ENCODE data around the gene ATP11A. TPM values are rescaled to one million over a fixed set of nuclear protein-coding genes. Genes with fewer than 3 reads are reported as not detected.

ATP11A gene
- total RNA-seq, 1 donor from 2014 or later, result 11.5 TPM

GRCh38 chr13:112846411-112847115 is 156.7 kb downstream of the ATP11A start:
- Histone ChIP-seq H3K9me3 (ENCODE audit: control insufficient read depth in 3 of 3, low read length in 3 of 3) (peaks cover 0 to 3% (median 0%) of the 10 kb centered on the region in 3 donors), H3K4me1 (ENCODE audit: control insufficient read depth in 3 of 3, insufficient read depth in 3 of 3, low read length in 3 of 3) (peaks cover 0 to 4% (median 2%) of the 10 kb centered on the region in 3 donors), H3K27me3 (ENCODE audit: control insufficient read depth in 3 of 3, insufficient read depth in 3 of 3, low read length in 3 of 3) (no peaks in the 10 kb centered on the region), H3K27ac (ENCODE audit: low read depth, low read length) (no peak overlapping the region), H3K9ac (ENCODE audit: low read depth in 1 of 3, low read length in 3 of 3) (no peak overlapping the region), H3K4me3 (ENCODE audit: low read length in 3 of 3) (no peak overlapping the region), H3K36me3 (ENCODE audit: control insufficient read depth in 3 of 3, insufficient read depth in 3 of 3, low read length in 3 of 3) (peaks cover 19 to 37% (median 21%) of the 10 kb centered on the region in 3 donors)

- Histone ChIP-seq H3K27me3 (ENCODE audit: control insufficient read depth in 3 of 3, insufficient read depth in 3 of 3, low read length in 3 of 3) (no peaks in the 10 kb centered on the region), H3K4me3 (ENCODE audit: low read length in 3 of 3) (no peak overlapping the region), H3K9me3 (ENCODE audit: control insufficient read depth in 3 of 3, low read length in 3 of 3) (peaks cover 0 to 3% (median 0%) of the 10 kb centered on the region in 3 donors), H3K27ac (ENCODE audit: low read depth, low read length) (no peak overlapping the region), H3K36me3 (ENCODE audit: control insufficient read depth in 3 of 3, insufficient read depth in 3 of 3, low read length in 3 of 3) (peaks cover 15 to 32% (median 19%) of the 10 kb centered on the region in 3 donors), H3K4me1 (ENCODE audit: control insufficient read depth in 3 of 3, insufficient read depth in 3 of 3, low read length in 3 of 3) (no peaks in the 10 kb centered on the region), H3K9ac (ENCODE audit: low read depth in 1 of 3, low read length in 3 of 3) (no peak overlapping the region)
These were observed 159.7 kb downstream of the ATP11A start for GRCh38 chr13:112849500-112849899.

- Histone ChIP-seq H3K9ac (ENCODE audit: low read depth in 1 of 3, low read length in 3 of 3) (no peak overlapping the region), H3K27me3 (ENCODE audit: control insufficient read depth in 3 of 3, insufficient read depth in 3 of 3, low read length in 3 of 3) (no peaks in the 10 kb centered on the region), H3K4me1 (ENCODE audit: control insufficient read depth in 3 of 3, insufficient read depth in 3 of 3, low read length in 3 of 3) (no peaks in the 10 kb centered on the region), H3K9me3 (ENCODE audit: control insufficient read depth in 3 of 3, low read length in 3 of 3) (peaks cover 0 to 3% (median 0%) of the 10 kb centered on the region in 3 donors), H3K36me3 (ENCODE audit: control insufficient read depth in 3 of 3, insufficient read depth in 3 of 3, low read length in 3 of 3) (peaks cover 12 to 32% (median 27%) of the 10 kb centered on the region in 3 donors), H3K27ac (ENCODE audit: low read depth, low read length) (no peak overlapping the region), H3K4me3 (ENCODE audit: low read length in 3 of 3) (no peak overlapping the region)
These were observed 160.4 kb downstream of the ATP11A start for GRCh38 chr13:112850273-112850672.

GRCh38 chr13:112851107-112852038 is 161.5 kb downstream of the ATP11A start:
- Histone ChIP-seq H3K27ac (ENCODE audit: low read depth, low read length) (no peak overlapping the region), H3K9ac (ENCODE audit: low read depth in 1 of 3, low read length in 3 of 3) (no peak overlapping the region), H3K4me1 (ENCODE audit: control insufficient read depth in 3 of 3, insufficient read depth in 3 of 3, low read length in 3 of 3) (no peaks in the 10 kb centered on the region), H3K4me3 (ENCODE audit: low read length in 3 of 3) (no peak overlapping the region), H3K9me3 (ENCODE audit: control insufficient read depth in 3 of 3, low read length in 3 of 3) (peaks cover 0 to 3% (median 0%) of the 10 kb centered on the region in 3 donors), H3K36me3 (ENCODE audit: control insufficient read depth in 3 of 3, insufficient read depth in 3 of 3, low read length in 3 of 3) (peaks cover 20 to 30% (median 28%) of the 10 kb centered on the region in 3 donors), H3K27me3 (ENCODE audit: control insufficient read depth in 3 of 3, insufficient read depth in 3 of 3, low read length in 3 of 3) (no peaks in the 10 kb centered on the region)

GRCh38 chr13:112852392-112852791 is 162.6 kb downstream of the ATP11A start:
- H3K4me1 ChIP-seq (ENCODE audit: control insufficient read depth in 3 of 3, insufficient read depth in 3 of 3, low read length in 3 of 3), result no peaks in the 10 kb centered on the region
- H3K4me3 ChIP-seq (ENCODE audit: low read length in 3 of 3), result no peak overlapping the region
- no peak overlapping the region for H3K9ac ChIP-seq (ENCODE audit: low read depth in 1 of 3, low read length in 3 of 3)
- H3K27ac ChIP-seq (ENCODE audit: low read depth, low read length), result no peak overlapping the region
- no peaks in the 10 kb centered on the region for H3K27me3 ChIP-seq (ENCODE audit: control insufficient read depth in 3 of 3, insufficient read depth in 3 of 3, low read length in 3 of 3)
- H3K36me3 ChIP-seq (ENCODE audit: control insufficient read depth in 3 of 3, insufficient read depth in 3 of 3, low read length in 3 of 3), result peaks cover 24 to 32% (median 29%) of the 10 kb centered on the region in 3 donors
- peaks cover 0 to under 1% (median 0%) of the 10 kb centered on the region in 3 donors for H3K9me3 ChIP-seq (ENCODE audit: control insufficient read depth in 3 of 3, low read length in 3 of 3)

GRCh38 chr13:112852808-112853207 is 163.0 kb downstream of the ATP11A start:
- H3K4me3 ChIP-seq (ENCODE audit: low read length in 3 of 3), result no peak overlapping the region
- H3K36me3 ChIP-seq (ENCODE audit: control insufficient read depth in 3 of 3, insufficient read depth in 3 of 3, low read length in 3 of 3), result peaks cover 27 to 33% (median 31%) of the 10 kb centered on the region in 3 donors
- H3K27me3 ChIP-seq (ENCODE audit: control insufficient read depth in 3 of 3, insufficient read depth in 3 of 3, low read length in 3 of 3), result no peaks in the 10 kb centered on the region
- H3K4me1 ChIP-seq (ENCODE audit: control insufficient read depth in 3 of 3, insufficient read depth in 3 of 3, low read length in 3 of 3), result no peaks in the 10 kb centered on the region
- no peaks in the 10 kb centered on the region for H3K9me3 ChIP-seq (ENCODE audit: control insufficient read depth in 3 of 3, low read length in 3 of 3)
- H3K9ac ChIP-seq (ENCODE audit: low read depth in 1 of 3, low read length in 3 of 3), result no peak overlapping the region
- no peak overlapping the region for H3K27ac ChIP-seq (ENCODE audit: low read depth, low read length)

GRCh38 chr13:112854321-112854720 is 164.5 kb downstream of the ATP11A start:
- Histone ChIP-seq H3K36me3 (ENCODE audit: control insufficient read depth in 3 of 3, insufficient read depth in 3 of 3, low read length in 3 of 3) (peaks cover 41 to 47% (median 41%) of the 10 kb centered on the region in 3 donors), H3K27me3 (ENCODE audit: control insufficient read depth in 3 of 3, insufficient read depth in 3 of 3, low read length in 3 of 3) (no peaks in the 10 kb centered on the region)

GRCh38 chr13:112855859-112856258 is 166.0 kb downstream of the ATP11A start:
- Histone ChIP-seq H3K27ac (ENCODE audit: low read depth, low read length) (no peak overlapping the region), H3K9me3 (ENCODE audit: control insufficient read depth in 3 of 3, low read length in 3 of 3) (no peaks in the 10 kb centered on the region), H3K27me3 (ENCODE audit: control insufficient read depth in 3 of 3, insufficient read depth in 3 of 3, low read length in 3 of 3) (no peaks in the 10 kb centered on the region), H3K4me3 (ENCODE audit: low read length in 3 of 3) (no peak overlapping the region), H3K36me3 (ENCODE audit: control insufficient read depth in 3 of 3, insufficient read depth in 3 of 3, low read length in 3 of 3) (peaks cover 47 to 54% (median 48%) of the 10 kb centered on the region in 3 donors), H3K9ac (ENCODE audit: low read depth in 1 of 3, low read length in 3 of 3) (no peak overlapping the region), H3K4me1 (ENCODE audit: control insufficient read depth in 3 of 3, insufficient read depth in 3 of 3, low read length in 3 of 3) (peaks cover 0 to 4% (median 0%) of the 10 kb centered on the region in 3 donors)

More at GRCh38 chr13:112854321-112854720, 164.5 kb downstream of the ATP11A start:
- no peak overlapping the region for H3K27ac ChIP-seq (ENCODE audit: low read depth, low read length)
- no peak overlapping the region for H3K9ac ChIP-seq (ENCODE audit: low read depth in 1 of 3, low read length in 3 of 3)
- no peaks in the 10 kb centered on the region for H3K9me3 ChIP-seq (ENCODE audit: control insufficient read depth in 3 of 3, low read length in 3 of 3)
- peaks cover 0 to under 1% (median 0%) of the 10 kb centered on the region in 3 donors for H3K4me1 ChIP-seq (ENCODE audit: control insufficient read depth in 3 of 3, insufficient read depth in 3 of 3, low read length in 3 of 3)
- no peak overlapping the region for H3K4me3 ChIP-seq (ENCODE audit: low read length in 3 of 3)

- Histone ChIP-seq H3K4me3 (ENCODE audit: low read length in 3 of 3) (no peak overlapping the region), H3K9ac (ENCODE audit: low read depth in 1 of 3, low read length in 3 of 3) (no peak overlapping the region)
These were observed 168.2 kb downstream of the ATP11A start for GRCh38 chr13:112857914-112858490.

More at GRCh38 chr13:112857914-112858490, 168.2 kb downstream of the ATP11A start:
- Histone ChIP-seq H3K4me1 (ENCODE audit: control insufficient read depth in 3 of 3, insufficient read depth in 3 of 3, low read length in 3 of 3) (peaks cover 0 to 4% (median 0%) of the 10 kb centered on the region in 3 donors), H3K36me3 (ENCODE audit: control insufficient read depth in 3 of 3, insufficient read depth in 3 of 3, low read length in 3 of 3) (peaks cover 51 to 67% (median 59%) of the 10 kb centered on the region in 3 donors), H3K27me3 (ENCODE audit: control insufficient read depth in 3 of 3, insufficient read depth in 3 of 3, low read length in 3 of 3) (no peaks in the 10 kb centered on the region), H3K9me3 (ENCODE audit: control insufficient read depth in 3 of 3, low read length in 3 of 3) (no peaks in the 10 kb centered on the region), H3K27ac (ENCODE audit: low read depth, low read length) (no peak overlapping the region)

Measured in skeletal muscle tissue (tissue), 4 donors.